Measurements from ENCODE around the gene SFRP2.

Gene SFRP2

DNA sequence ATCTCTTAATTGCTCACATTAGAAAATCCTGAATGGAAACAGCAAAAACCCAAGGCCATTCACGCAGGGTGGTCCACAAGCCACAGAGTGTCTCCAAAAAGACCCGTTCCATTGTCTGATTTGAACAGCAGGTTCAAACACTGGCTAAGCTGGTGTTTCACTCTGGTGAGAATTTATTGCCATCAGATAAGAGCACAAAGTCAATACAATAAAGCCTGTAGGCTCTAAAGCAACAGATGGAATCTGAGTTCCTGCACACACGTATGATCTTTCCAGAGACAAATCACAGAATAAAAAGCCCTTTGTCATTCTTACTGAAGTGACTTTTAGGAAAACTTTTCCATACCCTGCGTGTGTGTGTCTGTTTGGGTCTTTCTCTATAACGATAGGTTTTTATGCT lies 5.1 kb upstream of the SFRP2 start:
- no peak for DNase-seq (ENCODE audit: low read depth in 2 of 2)

GRCh38 chr4:153792618-153793247 lies 3.9 kb upstream of the SFRP2 start:
- DNase-seq (ENCODE audit: low read depth in 2 of 2): no peak

- DNase-seq (ENCODE audit: low read depth in 2 of 2): no peak
Measured at GRCh38 chr4:153791746-153792617, 3.1 kb upstream of the SFRP2 start.

GRCh38 chr4:153790962-153791551 lies 2.2 kb upstream of the SFRP2 start:
- no peak for DNase-seq (ENCODE audit: low read depth in 2 of 2)

GRCh38 chr4:153790500-153790865 lies 1.6 kb upstream of the SFRP2 start:
- DNase-seq (ENCODE audit: low read depth in 2 of 2): no peak

DNA sequence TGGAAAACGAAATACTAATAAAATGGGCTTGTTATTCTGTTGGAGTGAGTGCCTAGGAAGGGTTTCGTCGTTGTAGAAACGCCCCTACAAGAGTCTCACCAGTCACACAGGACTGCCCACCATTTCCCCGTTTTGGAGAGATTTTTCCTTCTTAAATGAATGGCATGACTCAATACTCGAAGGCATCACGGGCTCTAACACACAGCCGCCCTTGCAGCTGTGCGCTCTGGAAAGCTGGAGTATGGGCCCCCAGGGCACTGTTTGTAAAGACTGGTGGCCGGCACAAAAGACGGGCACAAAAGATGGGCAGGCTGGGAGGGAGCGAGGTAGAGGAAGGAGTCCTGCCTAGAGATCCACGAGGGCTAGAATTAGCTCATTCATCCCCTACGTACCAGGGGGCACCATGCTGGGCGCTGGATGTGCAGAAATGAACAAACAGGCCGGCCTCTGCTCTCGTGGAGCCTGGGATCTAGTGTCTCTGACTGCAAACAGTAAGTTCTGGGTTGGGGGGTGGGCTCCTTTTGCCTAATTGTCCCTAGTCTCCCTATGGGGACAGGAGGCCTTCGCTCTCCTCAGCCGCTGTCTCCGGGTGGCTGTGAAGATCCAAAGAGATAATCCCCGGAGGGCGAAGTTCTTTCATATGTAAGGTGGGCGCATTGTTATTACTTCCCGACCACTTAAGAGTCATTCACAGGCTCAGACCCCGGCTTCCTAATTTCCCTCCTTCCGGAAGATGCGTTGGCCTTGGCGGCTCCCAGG lies 1.0 kb upstream of the SFRP2 start:
- DNase-seq (ENCODE audit: low read depth in 2 of 2): no peak

GRCh38 chr4:153788051-153788412 lies 851 bp downstream of the SFRP2 start:
- no peak for DNase-seq (ENCODE audit: low read depth in 2 of 2)

GRCh38 chr4:153787575-153787974 lies 1.3 kb downstream of the SFRP2 start:
- no peak for DNase-seq (ENCODE audit: low read depth in 2 of 2)

DNA sequence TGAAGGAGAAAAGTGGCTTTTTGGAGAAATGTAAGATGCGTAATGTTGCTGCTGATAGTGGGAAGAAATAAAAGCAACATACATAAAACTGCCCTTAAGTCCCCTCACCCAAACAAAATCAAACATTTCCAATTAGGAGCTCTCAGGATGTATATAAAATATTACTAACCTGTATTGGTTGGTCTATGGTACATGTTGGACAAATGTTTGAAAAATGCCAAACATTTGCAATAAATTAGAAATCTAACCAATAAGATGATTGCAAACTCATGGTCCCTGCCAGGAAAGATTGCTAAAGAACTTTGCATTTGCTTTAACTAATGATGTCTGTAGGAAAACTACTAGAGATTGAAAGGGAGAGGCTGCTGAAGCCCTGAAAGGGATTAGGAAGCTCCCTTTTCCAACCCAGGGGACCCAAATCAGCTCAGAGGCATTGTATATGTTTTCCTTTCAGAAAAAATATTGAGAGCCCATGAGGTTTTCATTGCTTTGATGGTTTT lies 1.8 kb downstream of the SFRP2 start:
- no peak for DNase-seq (ENCODE audit: low read depth in 2 of 2)

DNA sequence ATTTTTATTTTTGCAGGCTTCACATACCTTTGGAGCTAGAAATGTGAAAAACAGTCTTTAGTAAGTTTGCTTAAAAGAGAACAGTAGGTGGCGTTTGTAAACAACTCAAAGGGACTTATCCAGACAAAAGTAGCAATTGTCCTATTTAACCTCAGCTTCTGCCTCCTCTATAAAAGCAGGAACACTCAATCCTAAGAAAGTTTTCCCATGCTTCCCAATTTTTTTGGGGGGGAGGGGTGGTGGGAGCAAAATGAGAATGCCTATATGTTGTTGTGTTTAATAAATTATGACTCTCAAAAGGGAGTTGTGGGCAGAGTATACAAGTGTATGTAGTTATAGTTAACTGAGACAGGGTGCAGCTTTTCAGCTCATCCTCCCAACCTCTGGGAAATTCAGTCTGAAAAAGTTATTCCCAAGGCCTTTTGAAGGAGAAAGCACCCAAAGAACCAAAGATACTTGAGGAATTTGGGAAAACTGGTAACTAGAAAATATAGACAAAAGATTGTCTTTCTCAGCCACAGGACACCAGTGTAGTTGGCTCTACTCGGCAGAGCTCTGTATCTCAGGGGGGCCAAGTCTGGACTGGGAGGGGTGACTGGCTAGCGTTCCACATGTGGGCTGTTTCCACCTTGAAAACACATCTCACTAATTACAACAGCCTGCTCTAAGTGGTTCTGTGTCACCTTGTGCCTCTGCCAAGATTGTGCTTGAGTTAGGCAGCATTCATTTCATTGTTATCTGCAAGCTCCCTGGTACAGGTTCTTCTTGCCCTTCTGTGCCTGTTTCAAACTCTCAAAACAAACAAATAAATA lies 2.8 kb downstream of the SFRP2 start:
- DNase-seq (ENCODE audit: low read depth in 2 of 2): no peak

GRCh38 chr4:153784166-153784699 lies 4.7 kb downstream of the SFRP2 start:
- DNase-seq (ENCODE audit: low read depth in 2 of 2): no peak

DNA sequence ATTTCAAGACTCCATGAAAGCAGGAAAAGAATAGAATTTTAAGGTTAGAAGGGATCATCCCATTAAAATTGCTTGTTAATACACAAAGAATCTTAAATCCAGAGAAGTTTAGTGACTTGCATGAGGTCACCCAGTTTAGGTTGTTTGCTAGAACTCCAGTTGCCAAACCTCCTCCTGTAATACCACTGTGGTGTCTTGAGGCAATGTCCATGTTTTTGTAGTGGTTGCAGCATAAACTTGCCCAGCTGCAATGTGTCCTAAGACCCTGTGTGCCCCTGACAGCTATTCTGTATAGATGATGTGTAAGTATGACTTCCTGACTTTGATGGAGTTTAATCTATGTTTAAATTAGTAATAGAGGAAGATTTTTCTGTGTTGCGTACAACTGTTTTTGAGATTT lies 6.3 kb downstream of the SFRP2 start:
- no peak for DNase-seq (ENCODE audit: low read depth in 2 of 2)

GRCh38 chr4:153781717-153782416 lies 7.0 kb downstream of the SFRP2 start:
- DNase-seq (ENCODE audit: low read depth in 2 of 2): peak; percentile 86 to 90

DNA sequence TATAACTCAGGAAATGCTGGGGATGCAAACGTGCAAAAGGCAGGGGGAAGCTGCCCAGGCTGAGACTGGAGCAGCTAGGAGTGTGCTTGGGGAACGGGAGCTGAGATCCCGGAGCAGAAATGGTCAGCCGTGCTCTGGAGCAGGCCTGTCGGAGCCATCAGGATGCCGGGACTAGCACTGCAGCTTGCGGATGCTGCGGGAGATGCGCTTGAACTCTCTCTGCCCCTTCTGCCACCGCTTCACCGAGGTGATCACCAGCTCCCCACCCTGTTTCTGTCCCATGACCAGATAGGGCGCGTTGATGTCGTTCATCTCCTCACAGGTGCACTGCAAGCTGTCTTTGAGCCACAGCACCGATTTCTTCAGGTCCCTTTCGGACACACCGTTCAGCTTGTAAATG lies 7.6 kb downstream of the SFRP2 start:
- DNase-seq (ENCODE audit: low read depth in 2 of 2): no peak

DNA sequence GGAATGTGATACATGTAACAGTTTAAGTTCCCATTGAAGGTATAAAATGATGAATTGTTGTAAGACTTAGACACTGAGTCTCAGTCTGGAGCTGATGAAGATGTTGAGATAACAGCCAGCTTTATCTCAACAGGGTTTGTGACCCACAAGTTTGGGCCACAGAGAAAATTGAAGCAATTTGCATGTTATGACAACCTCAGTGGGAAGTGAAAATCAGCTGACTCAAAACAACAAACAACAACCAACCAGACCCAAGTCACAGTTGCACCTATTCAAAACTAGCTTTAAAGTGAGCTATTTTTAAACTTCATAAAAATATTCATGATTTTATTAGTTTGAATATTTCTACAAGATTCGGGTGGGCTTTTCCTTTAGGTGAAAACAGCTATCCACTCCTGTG lies 8.0 kb downstream of the SFRP2 start:
- no peak for DNase-seq (ENCODE audit: low read depth in 2 of 2)

DNA sequence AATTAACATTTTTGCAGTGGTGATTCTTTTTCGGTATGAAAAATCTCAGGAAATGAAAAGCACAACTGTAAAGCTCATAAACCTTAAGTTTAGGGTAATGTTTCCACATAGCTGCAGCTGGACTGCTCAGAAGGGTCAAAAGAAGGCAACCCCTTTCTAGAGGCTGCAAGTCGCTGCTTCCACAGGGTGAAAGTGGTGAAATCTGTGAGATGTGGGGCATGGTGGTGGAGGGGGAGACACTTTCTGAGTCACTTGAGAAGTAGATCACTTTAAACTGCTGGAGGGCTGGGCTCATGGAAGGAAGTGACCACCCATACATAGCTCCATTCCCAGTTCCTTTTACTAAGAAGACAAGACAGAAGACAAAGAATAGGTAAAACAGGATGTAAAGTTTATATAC lies 8.7 kb downstream of the SFRP2 start:
- no peak for DNase-seq (ENCODE audit: low read depth in 2 of 2)

DNA sequence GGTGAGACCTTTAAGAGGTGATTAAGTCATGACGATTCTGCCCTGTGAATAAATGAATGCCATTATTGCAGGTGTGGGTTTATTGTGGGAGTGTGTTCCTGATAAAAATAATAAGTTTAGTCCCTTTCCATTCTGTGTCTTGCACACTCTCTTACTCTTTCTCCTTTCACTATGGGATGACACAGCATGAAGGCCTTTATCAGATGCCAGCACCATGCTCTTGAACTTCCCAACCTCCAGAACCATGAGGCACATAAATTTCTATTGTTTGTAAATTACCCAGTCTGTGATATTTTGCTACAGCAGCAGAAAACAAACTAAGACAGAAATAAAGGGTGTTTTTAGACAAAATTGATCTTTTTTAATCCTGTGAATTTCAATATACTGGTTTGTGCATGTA lies 10.5 kb downstream of the SFRP2 start:
- DNase-seq (ENCODE audit: low read depth in 2 of 2): no peak

DNA sequence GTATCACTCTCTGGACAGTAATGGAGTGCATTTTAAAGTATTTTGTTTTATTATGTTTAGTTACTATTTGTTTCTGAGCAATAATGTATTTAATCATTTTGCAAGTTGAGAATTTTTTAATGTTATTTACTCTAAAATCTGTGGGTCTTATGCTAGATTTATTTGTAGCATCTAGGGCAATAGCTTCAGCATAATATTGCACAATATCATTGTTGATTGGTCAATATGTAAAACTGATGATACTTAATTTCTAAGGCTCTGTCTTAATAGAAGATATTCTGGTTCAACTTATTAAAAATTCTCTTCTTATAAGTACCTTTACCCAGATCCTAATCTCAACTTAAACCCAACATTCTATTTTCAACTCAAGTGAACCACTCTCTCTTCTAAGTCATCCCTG lies 11.5 kb downstream of the SFRP2 start:
- no peak for DNase-seq (ENCODE audit: low read depth in 2 of 2)

- DNase-seq (ENCODE audit: low read depth in 2 of 2): no peak
Measured at GRCh38 chr4:153776601-153777000, 12.3 kb downstream of the SFRP2 start.

GRCh38 chr4:153773236-153773690 lies 15.6 kb downstream of the SFRP2 start:
- DNase-seq (ENCODE audit: low read depth in 2 of 2): no peak

All from fibroblast of skin of left biceps (primary cell).